Measurements from ENCODE around the gene BLOC1S6.

Gene BLOC1S6

GRCh38 chr15:45586601-45587094 is 531 bp upstream of the BLOC1S6 start:
- peak overlapping the region; percentile 58 to 84 (median 81) for H3K4me3 ChIP-seq
- H3K27ac ChIP-seq = peak overlapping the region; percentile 81 to 100 (median 98)

- peak overlapping the region; percentile 58 to 84 (median 81) for H3K4me3 ChIP-seq
- peak overlapping the region in 20 of 21 experiments; percentile 93 to 100 (median 98) for H3K27ac ChIP-seq
These were observed 638 bp downstream of the BLOC1S6 start for GRCh38 chr15:45587863-45588170.

- Histone ChIP-seq H3K27ac (peak overlapping the region in 19 of 21 experiments; percentile 93 to 100 (median 99)), H3K4me3 (peak overlapping the region; percentile 58 to 84 (median 81))
These were observed 1.2 kb downstream of the BLOC1S6 start for GRCh38 chr15:45588219-45588875.

GRCh38 chr15:45589256-45589655 is 2.1 kb downstream of the BLOC1S6 start:
- Histone ChIP-seq H3K4me3 (peak overlapping the region in 1 of 7 experiments; percentile 81), H3K27ac (peak overlapping the region in 3 of 21 experiments; percentile 97 to 100 (median 99))

GRCh38 chr15:45594319-45594718 is 7.1 kb downstream of the BLOC1S6 start:
- Histone ChIP-seq H3K27ac (no peak overlapping the region), H3K4me3 (no peak overlapping the region)

- peak overlapping the region in 1 of 21 experiments; percentile 28 for H3K27ac ChIP-seq
- H3K4me3 ChIP-seq = no peak overlapping the region
These were observed 7.8 kb downstream of the BLOC1S6 start for GRCh38 chr15:45594835-45595530.

- Histone ChIP-seq H3K4me3 (no peak overlapping the region), H3K27ac (peak overlapping the region in 4 of 21 experiments; percentile 22 to 56 (median 42))
These were observed 16.7 kb downstream of the BLOC1S6 start for GRCh38 chr15:45603881-45604280.

- H3K27ac ChIP-seq = peak overlapping the region in 4 of 21 experiments; percentile 22 to 56 (median 42)
- no peak overlapping the region for H3K4me3 ChIP-seq
These were observed 17.1 kb downstream of the BLOC1S6 start for GRCh38 chr15:45604326-45604725.

- Histone ChIP-seq H3K27ac (peak overlapping the region in 1 of 21 experiments; percentile 44), H3K4me3 (no peak overlapping the region)
These were observed 19.2 kb downstream of the BLOC1S6 start for GRCh38 chr15:45606413-45606812.

GRCh38 chr15:45606841-45607240 is 19.7 kb downstream of the BLOC1S6 start:
- Histone ChIP-seq H3K4me3 (no peak overlapping the region), H3K27ac (no peak overlapping the region)

GRCh38 chr15:45611305-45611704 is 24.1 kb downstream of the BLOC1S6 start:
- no peak overlapping the region for H3K4me3 ChIP-seq
- H3K27ac ChIP-seq = no peak overlapping the region

- Histone ChIP-seq H3K27ac (no peak overlapping the region), H3K4me3 (no peak overlapping the region)
These were observed 25.7 kb downstream of the BLOC1S6 start for GRCh38 chr15:45612790-45613415.

GRCh38 chr15:45616901-45617323 is 29.7 kb downstream of the BLOC1S6 start:
- Histone ChIP-seq H3K4me3 (no peak overlapping the region), H3K27ac (no peak overlapping the region)

GRCh38 chr15:45618813-45619212 is 31.6 kb downstream of the BLOC1S6 start:
- no peak overlapping the region for H3K27ac ChIP-seq
- H3K4me3 ChIP-seq = no peak overlapping the region

- H3K27ac ChIP-seq = no peak overlapping the region
- H3K4me3 ChIP-seq = no peak overlapping the region
These were observed 41.0 kb downstream of the BLOC1S6 start for GRCh38 chr15:45628136-45628535.

GRCh38 chr15:45630917-45631691 is 43.9 kb downstream of the BLOC1S6 start:
- Histone ChIP-seq H3K4me3 (peak overlapping the region in 3 of 7 experiments; percentile 7 to 20 (median 14)), H3K27ac (peak overlapping the region in 19 of 21 experiments; percentile 10 to 85 (median 69))

GRCh38 chr15:45631776-45632175 is 44.6 kb downstream of the BLOC1S6 start:
- peak overlapping the region in 3 of 7 experiments; percentile 7 to 20 (median 14) for H3K4me3 ChIP-seq

GRCh38 chr15:45634432-45635190 is 47.4 kb downstream of the BLOC1S6 start, which contains the start of gene SQOR:
TSS of gene SQOR (plus strand) at chr15:45635029. CDS start at chr15:45658924, 23,895 bp downstream.
- H3K4me3 ChIP-seq = peak within 1 kb of the TSS; percentile 63 to 89 (median 75)
- H3K27ac ChIP-seq = peak within 1 kb of the TSS; percentile 46 to 99 (median 90)

More at GRCh38 chr15:45631776-45632175, 44.6 kb downstream of the BLOC1S6 start:
- H3K27ac ChIP-seq = peak overlapping the region in 19 of 21 experiments; percentile 10 to 85 (median 69)

- Histone ChIP-seq H3K27ac (peak overlapping the region; percentile 46 to 99 (median 90)), H3K4me3 (peak overlapping the region; percentile 63 to 89 (median 75))
These were observed 48.0 kb downstream of the BLOC1S6 start for GRCh38 chr15:45635191-45635638.

All from skin epidermis (tissue), 12 donors.